Activated T-helper 9 cell treated with anti-CD3 and anti-CD28 coated beads, Interleukin-2, amount 50 U/mL, for 16 hours (primary cell): ENCODE data around the gene SLC29A4.
"Not testable (repeated sequence)": the region's sequence is repeated elsewhere in the genome, so short reads cannot be mapped to it uniquely, and the experiment has no call there.

Source experiments
- DNase-seq: peaks from one replicate; pipeline ENCODE4 v3.0.0-alpha.2; 2020; ENCODE audit warnings: low read depth

SLC29A4 gene

GRCh38 chr7:5282543-5283316 is at the start of gene SLC29A4:
SLC29A4 (plus strand) TSS chr7:5282943; CDS start chr7:5287817, 4,874 bp downstream.
- DNase-seq = no peak

- no peak for DNase-seq
Measured at GRCh38 chr7:5234852-5235831, 47.6 kb upstream of the SLC29A4 start.

DNA sequence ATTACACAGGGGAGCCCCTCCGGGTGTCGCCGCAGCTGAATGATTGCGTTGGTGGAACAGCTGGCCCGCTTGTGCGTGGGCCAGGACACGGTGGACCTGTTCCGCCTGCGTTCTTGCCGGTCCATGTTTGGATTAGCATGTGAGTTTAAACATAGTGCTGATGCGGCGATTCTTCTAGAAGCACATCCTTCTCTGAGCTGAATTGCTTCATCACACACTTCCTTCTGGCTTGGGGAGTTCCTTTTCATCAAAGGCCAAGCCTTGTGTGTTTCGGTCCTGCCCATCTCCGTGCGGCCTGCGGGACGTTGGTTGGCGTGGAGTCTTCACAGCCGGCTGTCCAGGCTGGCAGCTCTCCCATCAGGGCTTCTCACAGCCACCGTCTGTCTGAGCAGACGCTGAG is 45.5 kb upstream of the SLC29A4 start:
- no peak for DNase-seq

DNA sequence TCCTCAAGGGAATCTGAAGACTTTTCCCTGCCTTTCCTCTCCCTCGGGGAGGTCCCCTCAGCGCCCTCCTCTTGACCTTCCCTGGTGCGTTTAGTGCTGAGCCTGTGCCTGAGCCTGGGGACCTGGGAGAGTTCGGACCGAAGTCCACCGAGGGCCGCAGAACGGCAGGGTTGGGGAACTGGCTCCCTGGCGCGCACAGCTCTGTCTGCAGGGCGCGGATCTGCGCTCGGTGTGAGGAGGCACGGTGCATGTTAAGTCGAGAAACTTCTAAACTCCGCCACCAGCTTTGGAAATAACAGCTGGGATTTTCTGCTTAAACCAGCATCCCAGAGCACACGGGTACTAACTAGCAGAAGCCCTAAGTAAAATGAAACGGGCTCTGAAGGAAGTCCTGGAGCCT is 44.2 kb upstream of the SLC29A4 start:
- no peak for DNase-seq

DNA sequence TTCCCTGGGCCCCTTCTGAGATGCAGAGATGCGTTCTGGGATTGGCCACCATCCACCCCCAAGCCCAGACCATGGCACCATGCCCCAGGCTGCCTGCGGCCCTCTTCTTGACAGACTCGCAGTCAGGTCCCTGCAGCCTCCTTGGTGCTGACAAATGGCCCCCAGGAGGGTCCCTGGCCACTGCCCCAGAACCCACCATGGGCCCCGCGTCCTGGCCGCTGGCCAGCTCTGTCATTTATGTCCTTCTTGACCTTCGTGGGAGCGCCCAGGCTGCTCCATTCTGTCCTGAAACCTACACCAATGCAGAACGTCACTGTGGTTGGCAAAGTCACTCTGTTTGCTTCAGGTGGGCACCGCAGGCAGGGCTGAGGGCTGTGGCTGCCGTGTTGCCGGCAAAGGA is 39.5 kb upstream of the SLC29A4 start:
- no peak for DNase-seq

- no peak for DNase-seq
Measured at GRCh38 chr7:5248201-5248885, 34.4 kb upstream of the SLC29A4 start.

GRCh38 chr7:5250787-5251186 is 32.0 kb upstream of the SLC29A4 start:
- DNase-seq = not testable (repeated sequence)

DNA sequence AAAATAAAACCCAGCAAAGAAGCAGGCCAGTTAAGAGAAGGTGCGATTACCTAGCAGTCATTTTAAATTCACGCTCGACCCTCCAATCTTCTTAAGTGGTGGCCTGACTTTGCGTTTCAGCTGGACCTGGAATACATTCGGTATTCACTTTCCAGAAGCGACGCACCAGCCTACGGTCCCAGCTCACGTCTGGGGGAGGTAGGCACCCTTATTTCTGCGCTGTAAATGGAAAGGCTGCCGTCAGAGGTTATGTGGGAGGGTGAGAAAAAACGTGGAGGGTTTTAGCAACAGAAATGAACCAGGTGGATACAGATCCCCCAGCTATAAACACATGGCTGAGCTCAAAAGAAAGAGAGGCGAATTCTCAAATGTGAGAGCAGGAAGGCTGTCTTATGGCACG is 29.2 kb upstream of the SLC29A4 start:
- DNase-seq = not testable (repeated sequence)

- not testable (repeated sequence) for DNase-seq
Measured at GRCh38 chr7:5254371-5254770, 28.4 kb upstream of the SLC29A4 start.

GRCh38 chr7:5255832-5256231 is 26.9 kb upstream of the SLC29A4 start:
- DNase-seq = no peak

DNA sequence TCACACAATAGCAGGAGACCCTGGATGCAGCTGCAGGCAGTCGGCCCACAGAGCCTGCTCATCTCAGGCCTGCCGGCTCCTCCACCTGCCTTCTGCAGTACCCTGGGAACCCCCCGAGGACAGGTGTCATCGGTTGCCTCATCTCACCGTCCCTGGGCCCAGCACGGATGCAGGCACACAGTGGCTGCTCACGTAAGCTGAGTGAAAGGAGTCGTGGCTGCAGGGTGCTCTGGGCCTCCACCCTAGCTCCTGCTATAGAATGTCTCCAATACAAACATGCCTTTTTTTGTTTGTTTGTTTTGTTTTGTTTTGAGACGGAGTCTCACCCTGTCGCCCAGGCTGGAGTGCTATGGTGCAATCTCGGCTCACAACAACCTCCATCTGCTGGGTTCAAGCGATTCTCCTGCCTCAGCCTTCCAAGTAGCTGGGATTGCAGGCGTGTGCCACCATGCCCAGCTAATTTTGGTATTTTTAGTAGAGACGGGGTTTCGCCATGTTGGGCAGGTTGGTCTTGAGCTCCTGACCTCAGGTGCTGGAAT is 22.1 kb upstream of the SLC29A4 start:
- not testable (repeated sequence) for DNase-seq

GRCh38 chr7:5263066-5263465 is 19.7 kb upstream of the SLC29A4 start:
- not testable (repeated sequence) for DNase-seq

DNA sequence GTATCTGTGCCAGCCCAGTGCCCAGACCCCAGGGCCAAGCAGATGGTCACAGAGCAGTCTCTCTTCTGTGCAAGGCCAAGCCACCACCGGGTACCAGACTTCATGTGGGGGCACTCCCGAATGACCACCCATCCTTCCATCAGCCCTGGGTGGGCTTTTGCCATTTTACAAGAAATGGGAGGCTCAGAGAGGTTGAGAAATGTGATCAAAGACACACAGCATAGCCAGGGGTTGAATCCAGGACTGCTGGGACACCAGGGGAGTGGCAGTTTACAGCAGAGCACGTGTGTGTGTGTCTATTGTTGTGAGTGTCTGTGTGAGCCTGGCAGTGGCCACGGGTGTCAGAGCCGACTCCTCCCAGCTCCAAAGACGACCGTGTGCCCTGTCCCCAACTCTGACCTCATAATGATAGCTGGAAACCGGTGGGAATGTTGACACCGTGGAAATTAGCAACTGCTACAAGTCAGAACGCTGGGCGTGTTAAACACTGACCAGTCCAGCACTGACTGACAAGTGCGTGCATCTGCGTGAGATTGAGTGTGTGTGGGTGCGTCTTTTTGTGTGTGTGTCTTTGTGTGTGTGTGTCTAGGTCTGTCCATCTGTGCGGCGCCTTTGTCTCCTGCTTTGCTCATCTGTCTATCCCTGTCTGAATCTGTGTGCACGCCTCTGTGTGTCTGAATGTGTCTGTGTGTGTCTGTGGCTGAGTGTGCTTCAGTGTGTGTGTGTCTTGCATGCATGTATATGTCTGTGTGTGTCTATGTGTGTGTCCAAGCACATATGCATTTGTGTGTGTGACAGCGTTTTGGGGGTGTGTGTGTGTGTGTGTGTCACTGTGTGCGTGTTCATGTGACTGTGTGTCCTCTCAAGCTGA is 17.2 kb upstream of the SLC29A4 start:
- DNase-seq = no peak

DNA sequence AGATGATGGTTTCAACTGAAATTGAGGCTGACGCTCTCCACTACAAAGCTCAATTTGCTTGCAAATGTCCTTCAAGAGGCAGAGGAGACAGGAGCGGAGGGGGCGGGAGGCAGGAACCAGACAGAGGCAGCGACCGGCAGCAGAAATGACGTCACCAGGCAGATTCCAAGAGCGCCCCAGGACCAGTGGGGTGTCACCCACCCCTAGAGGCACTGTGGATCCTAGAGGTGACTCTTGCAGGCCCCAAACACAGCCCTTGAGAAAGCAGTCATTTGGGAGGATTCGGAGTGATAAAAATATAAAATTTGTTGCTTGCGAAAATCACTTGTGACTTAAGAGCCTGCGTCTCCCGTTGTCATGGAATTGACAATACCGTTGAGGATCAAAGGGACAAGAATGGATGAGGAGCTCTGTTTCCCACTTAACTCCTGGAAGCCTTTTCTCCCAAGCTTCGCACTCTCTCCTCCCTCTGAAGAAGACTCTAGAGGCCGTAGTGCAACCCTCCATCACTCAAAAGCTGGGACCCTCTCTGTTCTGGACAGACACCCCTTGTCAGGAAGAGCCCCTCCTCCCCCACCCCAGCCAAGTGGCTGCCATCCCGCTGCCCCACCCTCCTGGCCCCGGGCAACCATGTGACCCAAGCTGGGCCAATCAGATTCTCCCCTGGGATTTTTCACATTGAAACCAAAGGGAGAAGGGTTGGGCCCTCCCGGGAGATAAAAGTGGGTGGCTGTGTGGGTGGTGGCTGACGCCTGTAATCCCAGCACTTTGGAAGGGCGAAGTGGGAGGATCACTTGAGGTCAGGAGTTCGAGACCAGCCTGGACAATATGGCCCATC is 16.3 kb upstream of the SLC29A4 start:
- no peak for DNase-seq

GRCh38 chr7:5267829-5268228 is 14.9 kb upstream of the SLC29A4 start:
- DNase-seq = not testable (repeated sequence)

DNA sequence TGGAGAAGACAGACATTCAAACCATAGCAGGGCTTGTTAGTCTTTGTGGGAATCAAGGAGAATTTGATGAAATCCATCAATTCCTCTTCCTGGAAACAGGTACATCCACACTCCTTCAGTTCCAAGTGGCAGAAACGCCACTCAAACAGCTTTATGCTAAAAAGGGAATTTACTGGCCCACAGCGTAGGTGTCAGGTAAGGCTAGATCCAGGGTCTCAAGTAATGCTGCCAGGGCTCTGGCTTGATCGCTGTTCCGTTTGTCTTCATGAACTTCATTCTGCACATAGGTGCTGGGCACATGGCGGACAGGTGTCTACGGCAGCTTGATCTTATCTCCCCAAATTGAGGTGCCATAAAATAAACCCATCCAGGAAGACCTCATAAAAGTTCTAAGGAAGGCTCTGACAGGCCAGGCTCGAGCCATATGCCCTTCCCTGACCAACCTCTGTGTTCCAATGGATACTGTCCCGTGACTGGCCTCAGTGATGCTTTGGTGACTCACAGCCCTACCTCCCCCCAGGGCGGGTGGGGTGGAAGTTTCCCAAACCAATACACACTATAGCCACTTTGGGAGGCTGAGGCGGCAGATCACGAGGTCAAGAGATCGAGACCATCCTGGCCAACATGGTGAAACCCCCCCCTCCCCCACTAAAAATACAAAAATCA is 12.6 kb upstream of the SLC29A4 start:
- DNase-seq = not testable (repeated sequence)

DNA sequence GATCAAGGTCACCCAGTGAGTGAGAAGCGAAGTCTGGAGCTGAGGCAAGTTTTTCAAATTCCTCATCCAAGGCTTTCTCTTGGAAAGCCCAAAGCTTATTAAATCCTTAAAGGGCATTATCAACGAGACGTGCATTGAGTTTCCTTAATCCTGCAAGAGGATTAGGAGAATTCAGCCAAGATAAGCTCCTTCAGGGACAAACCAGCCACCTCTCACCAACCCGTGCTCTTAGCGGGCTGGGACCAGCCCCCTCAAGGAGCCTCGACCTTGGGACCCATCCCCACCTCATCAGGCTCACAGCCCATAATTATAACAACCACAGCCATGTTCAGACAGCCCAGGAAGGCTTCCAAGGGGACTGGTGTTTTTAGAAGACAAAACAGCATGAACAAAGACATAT is 12.0 kb upstream of the SLC29A4 start:
- DNase-seq = no peak

- DNase-seq = not testable (repeated sequence)
Measured at GRCh38 chr7:5273831-5274405, 8.8 kb upstream of the SLC29A4 start.

GRCh38 chr7:5274441-5274840 is 8.3 kb upstream of the SLC29A4 start:
- no peak for DNase-seq
